T-helper 1 cell treated with Interleukin-12 subunit alpha and Interleukin-12 subunit beta and Interleukin-4 antibody, amounts not matched to agents 30 ng/mL and 1 ng/mL, for 36 hours (primary cell): ENCODE measurements around the gene USPL1. TPM values are rescaled to one million over a fixed set of nuclear protein-coding genes. Genes with fewer than 3 reads are reported as not detected.

Experiments used
- intact Hi-C: fragments of 100-400 bp; cut with micrococcal nuclease; formaldehyde crosslinking; loops from one replicate; pipeline ENCODE4 v1.15.1; 2024
- total RNA-seq: library from RNA; stranded (reverse); gene quantifications from 2 replicates; pipeline ENCODE4 v1.2.3, GENCODE V29; 2022

USPL1 gene
- total RNA-seq, 1 donor from 2014 or later = 21.5 TPM

DNA sequence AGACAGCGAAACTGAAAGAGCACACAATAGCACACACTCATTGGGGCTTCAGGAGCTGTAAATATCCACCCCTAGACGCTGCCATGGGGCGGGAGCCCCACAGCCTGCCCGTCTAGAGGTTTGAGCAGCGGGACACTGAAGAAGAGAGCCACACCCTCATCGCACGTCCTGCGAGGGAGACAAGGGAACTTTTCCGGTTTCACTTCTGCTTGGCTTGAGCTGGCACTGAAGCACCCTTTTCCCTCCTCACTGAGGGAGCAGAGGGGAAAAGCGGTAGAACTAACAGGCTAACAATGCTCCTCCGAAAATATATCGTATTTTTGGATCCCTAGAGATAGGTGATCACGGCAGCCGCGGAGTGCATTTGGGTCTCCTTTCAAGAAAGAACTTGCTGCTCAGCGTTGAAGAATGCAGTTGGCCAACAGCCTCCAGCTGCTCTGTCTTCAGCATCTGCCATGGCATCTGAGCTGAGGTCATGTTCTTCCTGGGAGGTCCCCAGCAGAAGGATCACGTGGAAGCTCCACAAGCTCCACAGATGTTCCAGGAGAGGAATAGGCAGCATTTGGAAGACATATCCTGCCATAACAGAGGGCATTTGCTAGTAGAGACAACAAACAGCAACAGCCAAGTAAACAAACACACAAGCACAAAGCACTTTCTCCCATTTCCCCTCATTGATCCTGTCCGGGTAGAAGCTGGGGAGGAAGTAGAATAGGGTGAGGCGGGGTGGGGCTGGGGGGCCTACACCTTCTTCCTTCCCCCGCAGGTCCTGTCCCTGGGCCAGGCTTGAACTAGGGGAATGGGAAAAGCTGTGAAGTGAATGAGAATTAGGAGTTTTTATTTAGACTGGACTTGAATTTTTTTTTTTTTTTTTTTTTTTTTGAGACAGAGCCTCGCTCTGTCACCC, 72.8 kb downstream of the USPL1 start:
- intact Hi-C loops = loop anchor here (2.0 kb wide), 1 partner anchor 50 kb away; no protein-coding TSS in a partner anchor

DNA sequence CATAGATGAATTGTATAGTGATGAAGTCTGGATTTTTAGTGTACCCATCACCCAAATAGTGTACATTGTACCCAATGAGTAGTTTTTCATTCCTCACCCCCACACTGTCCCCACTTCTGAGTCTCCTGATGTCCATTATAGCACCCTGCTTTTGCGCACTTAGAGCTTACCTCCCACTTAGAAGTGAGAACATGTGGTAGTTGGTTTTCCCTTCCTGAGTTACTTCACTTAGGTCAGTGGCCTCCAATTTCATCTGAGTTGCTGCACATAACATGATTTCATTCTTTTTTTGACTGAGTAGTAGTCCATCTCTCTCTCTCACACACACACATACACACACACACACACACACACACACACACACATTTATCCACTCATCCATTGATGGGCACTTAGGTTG, 74.4 kb downstream of the USPL1 start:
- intact Hi-C loops = no loop called here

DNA sequence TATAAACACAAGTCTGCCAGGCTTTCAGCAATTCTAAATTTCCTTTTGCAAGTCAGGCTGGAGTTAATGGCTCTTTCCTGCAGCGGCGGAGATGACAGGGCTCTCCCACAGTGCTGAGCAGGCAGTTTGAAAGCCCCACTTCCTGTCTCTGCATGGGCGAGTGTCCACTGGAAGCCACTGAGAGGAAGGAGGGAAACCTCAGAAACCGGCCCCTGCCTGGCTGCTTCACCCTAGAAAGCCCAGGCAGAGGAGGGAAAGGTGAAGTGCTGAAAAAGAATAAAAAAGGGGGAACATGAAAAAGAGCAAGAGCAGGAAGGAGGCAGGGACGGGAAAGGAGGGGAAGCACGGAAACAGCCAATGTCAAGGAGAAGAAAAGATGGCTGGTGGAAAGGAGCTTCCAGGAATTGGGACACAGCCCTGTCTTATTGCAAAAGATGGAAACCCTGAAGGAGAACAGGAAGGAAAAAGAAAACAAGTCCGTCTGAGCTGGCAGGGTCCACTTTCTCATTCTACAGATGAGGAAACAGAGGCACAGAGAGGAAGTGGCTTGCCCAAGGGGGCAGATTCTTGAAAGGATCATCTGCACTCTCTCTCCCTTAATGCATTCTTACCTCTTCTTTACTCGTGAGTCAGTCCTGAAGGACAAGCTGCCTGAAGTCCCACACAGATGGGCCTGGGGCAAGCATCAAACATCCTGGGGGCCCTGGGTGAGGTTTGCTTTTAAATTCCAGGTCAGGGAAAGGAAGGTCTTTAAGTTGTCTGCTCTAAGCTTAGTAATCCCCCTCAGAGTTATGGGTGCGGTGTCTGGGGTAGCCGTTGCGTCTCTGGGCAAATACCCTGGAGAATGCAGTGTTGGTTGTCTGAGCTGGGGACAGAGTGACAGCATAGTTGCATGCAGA, 78.8 kb downstream of the USPL1 start:
- intact Hi-C loops = no loop called here

DNA sequence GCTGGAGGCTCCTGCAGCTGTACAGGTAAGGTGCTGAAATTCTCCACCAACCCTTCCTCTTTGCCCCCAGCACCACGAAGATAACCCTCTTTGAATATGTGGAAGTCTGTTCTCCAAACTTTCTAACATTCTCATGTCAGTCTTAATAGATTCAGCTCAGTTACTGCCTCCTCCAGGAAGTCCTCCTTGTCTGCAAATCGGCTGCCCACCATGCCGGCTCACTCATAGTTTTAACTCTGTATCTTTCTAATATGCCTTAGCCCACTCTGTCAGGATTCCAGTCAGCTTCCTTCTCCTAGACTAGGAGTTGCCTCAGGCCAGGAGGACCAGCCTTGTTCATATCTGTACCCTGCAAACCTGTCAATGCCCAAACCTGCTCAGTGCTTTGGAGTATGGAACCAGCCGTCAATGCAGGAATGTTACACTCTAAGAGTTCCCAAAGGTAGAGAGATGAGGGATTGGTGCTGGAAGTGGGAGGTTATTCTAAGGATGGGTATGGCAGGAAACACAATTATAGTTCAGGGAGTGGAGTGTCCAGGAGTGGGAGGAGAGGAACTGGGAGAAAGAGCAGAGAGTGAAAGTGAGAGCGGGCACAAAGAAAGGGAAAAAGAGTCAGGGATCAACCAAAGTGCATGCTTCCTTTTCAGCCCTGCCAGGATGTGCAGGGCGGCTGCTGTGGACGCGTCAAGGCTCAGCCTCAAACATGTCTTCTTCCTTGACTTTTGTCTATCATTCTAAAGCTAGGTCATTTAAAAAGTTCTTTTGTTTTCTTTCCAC, 79.6 kb downstream of the USPL1 start:
- intact Hi-C loops = no loop called here

DNA sequence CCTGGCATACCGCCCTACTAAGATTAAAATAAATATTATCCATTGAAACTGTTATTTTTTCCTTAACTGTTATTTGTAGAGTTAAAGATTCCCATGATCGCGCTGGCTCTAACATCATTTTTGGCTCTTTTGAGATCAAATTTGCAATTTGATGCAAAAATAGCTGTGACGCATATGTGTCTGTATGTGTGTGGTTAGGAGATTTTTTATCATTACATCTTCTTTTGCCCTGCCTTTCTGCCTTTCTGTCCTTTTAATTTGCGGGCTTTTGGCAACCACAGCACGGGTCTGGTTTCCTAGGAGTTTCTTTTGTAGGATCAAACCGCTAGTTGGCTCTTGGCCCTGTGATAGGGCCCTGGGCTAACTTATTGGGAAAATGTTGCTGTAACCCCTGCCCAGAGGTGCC, 80.3 kb downstream of the USPL1 start:
- intact Hi-C loops = no loop called here

DNA sequence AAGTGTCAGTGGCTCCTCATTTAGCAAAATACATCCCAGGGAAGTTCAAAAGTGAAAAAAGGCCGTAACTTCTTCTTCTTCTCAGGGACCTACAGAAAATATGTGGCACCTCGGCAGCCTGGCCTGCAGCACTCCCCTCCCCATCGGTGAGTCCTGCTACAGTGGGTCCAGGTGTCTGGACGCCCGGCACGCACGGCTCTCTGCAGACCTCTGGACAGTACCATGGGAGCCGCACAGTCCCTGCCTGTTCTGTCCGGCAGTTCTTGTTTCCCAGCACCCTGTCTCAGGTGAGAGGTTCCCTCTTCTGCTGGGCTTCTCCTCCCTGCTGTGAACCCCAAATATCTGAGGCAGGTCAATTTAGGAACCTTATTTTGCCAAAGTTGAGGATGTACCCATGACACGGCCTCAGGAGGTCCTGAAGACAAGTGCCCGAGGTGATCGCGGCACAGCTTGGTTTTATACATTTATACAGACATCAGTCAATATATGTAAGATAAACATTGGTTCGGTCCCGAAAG, 80.8 kb downstream of the USPL1 start:
- intact Hi-C loops = no loop called here

DNA sequence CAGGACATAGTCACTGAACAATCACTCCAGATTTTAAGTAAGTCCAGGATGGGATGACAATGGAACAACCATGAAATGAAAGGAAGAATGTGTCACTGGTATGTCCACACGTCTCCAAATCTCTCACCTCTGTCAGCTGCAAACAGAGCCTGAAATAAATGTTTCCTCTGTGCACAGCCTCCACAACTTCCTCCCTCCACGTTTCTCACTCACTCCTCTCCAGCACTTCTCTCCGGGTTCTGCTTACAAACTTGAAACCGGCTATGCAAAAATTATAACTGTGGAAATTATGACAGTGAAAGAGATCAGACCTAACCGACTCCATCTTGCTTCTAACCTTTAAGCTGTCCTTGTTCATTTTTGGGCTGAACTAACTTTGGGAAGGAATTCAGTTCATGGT, 82.6 kb downstream of the USPL1 start:
- intact Hi-C loops = no loop called here

DNA sequence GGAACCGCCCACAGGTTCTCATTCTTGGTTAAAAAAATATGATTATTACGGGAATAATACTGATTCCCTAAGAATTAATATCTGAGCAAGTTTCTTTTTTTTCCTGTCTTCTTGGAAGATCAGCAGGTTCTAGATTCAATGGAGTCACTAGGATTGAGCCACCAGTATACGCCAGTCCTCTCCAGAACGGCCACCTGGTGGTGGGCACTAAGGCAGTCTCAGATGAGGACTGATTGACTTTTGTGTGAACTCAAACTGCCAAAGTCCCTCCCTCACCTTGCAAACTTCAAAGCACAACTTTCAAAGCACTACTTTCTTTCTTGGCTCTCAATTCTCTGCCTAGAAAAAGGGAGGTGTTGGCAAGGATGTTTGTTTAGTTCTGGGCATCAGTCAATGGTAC, 84.3 kb downstream of the USPL1 start:
- intact Hi-C loops = no loop called here

DNA sequence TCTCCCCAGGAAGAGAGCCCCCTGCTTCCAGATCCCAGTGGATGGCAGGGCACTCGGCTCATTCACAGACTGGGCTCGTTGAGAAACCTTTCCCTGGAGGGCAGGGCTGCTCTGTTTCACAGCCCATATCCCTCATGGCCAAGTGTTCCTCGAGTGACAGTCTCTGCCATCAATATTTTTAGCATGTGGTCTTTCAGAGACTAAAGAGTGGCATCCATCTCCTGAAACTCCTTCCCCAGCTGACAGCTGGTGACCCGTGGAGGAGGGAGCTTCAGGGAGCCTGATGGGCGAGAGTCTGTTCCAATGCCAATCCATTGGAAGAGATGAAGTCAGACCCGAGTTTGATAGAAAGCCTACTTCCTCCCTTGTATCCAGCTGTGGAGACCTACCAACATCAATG, 86.9 kb downstream of the USPL1 start:
- intact Hi-C loops = no loop called here

DNA sequence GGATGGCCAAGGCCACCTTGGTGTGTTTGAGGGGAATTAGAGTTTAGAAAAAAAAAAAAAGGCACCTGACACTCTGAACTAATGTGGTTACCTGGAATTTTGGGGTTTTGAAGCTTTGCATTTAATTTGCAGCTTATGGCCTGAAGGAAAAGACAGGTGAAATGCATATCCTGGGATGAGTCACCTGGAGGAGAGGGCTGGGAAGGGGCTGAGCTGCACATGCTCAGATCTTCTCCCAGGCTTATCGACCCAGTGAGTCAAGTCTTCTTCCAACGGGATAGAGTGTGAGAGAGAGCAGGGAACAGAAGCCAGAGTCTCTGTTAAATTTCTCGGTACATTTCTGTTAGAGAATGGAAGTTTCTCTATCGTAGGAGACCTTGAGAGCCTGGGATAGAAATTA, 88.0 kb downstream of the USPL1 start:
- intact Hi-C loops = no loop called here

DNA sequence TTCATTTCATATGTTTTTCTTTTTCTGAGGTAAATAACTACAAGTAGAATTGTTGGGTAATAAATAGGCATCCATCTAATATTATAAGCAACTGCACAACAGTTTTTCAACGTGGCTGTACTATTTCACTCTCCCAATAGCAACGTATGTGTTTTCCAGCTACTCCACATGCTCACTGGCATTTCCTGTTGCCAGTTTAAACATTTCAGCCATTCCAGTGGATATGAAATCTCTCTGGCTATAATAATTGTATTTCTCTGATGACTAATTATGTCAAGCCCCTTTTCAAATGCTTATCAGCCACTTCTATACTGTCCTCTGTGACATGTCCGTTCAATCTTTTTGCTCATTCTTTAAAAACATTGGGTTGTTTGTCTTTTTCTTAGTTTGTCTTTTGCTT, 90.8 kb downstream of the USPL1 start:
- intact Hi-C loops = no loop called here

Other genes with a start within 250 kb of the USPL1 start
- gene UBE2L5, start 195.4 kb upstream of the USPL1 start, total RNA-seq = 0.22 TPM in 1 of 2 replicates, not detected in the other
- 570 and 583 TPM in 2 replicates for gene HMGB1, start 152.0 kb upstream of the USPL1 start, total RNA-seq
- gene ALOX5AP, start 117.6 kb downstream of the USPL1 start, total RNA-seq = 212 and 214 TPM in 2 replicates